ENCODE measurements around the gene EXOG. TPM values are rescaled to one million over a fixed set of nuclear protein-coding genes. Genes with fewer than 3 reads are reported as not detected.

The EXOG gene, protein sequence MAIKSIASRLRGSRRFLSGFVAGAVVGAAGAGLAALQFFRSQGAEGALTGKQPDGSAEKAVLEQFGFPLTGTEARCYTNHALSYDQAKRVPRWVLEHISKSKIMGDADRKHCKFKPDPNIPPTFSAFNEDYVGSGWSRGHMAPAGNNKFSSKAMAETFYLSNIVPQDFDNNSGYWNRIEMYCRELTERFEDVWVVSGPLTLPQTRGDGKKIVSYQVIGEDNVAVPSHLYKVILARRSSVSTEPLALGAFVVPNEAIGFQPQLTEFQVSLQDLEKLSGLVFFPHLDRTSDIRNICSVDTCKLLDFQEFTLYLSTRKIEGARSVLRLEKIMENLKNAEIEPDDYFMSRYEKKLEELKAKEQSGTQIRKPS
- 4.6 and 4.7 TPM in 2 replicates for polyA plus RNA-seq (2013)

DNA sequence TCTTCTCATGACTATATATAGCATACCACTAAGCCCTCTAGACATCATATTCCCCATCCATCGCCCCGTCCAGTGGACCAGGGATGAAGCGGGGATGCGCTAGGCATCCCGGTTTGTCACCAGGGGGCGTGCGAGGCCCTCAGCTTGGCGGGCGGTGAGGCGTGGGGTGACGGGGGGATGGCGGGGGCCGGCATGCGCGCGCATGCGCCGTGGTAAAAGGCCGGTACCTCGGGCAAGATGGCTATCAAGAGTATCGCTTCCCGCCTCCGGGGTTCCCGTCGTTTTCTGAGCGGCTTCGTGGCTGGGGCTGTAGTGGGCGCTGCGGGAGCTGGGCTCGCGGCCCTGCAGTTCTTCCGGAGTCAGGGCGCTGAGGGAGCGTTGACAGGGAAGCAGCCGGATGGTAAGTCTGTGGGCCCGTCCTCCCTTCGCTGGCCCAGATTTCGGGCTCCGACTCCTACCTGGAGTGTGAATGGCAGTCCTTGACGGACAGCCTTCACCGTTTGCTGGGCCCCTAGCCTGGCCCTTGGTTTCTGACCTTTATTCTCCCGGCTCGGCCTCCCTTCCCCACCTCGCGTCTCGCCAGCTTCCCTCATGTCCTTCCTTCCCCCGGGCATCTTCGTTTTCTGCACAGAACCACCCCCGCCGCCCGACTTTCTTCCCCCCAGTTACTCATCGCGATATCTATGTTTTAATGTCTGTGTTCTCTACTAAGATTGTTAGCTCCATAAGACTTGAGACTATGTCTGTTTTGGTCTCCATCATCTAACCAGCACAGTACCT, at the start of gene EXOG:
TSS of gene EXOG (plus strand) at position 210 of the 780 bp plus-strand sequence. CDS start at position 238, 28 bp downstream.
- Histone ChIP-seq H4K12ac (ENCODE audit: low read depth, low read length) (peak within 1 kb of the TSS; percentile 73), H4K8ac (ENCODE audit: low read depth, low read length) (peak within 1 kb of the TSS; percentile 87), H3K23ac (ENCODE audit: low read length) (no peak within 1 kb of the TSS), H3K14ac (ENCODE audit: low read length) (peak within 1 kb of the TSS; percentile 92), H2BK12ac (ENCODE audit: low read length) (peak within 1 kb of the TSS; percentile 65), H3K9me3 (ENCODE audit: insufficient read depth, low read depth, low read length) (no peaks in the 10 kb centered on the region), H3K9ac (ENCODE audit: low read length) (peak within 1 kb of the TSS; percentile 68), H4K91ac (ENCODE audit: low read depth, low read length) (peak within 1 kb of the TSS; percentile 67), H3K4me3 (ENCODE audit: low read depth, low read length) (peak within 1 kb of the TSS; percentile 76), H2AK5ac (ENCODE audit: low read length) (no peak within 1 kb of the TSS), H2AFZ (ENCODE audit: insufficient read depth, low read length, poor library complexity) (peak within 1 kb of the TSS; percentile 75), H3K79me1 (ENCODE audit: low read length) (peaks cover 5% of the 10 kb centered on the region), H3K4me1 (ENCODE audit: control insufficient read depth in 1 of 2, insufficient read depth in 2 of 2, low read length in 2 of 2) (no peaks in the 10 kb centered on the region), H3K4me2 (ENCODE audit: low read length) (peak within 1 kb of the TSS; percentile 70), H3K27ac (ENCODE audit: low read depth, low read length) (peak within 1 kb of the TSS; percentile 81), H3K79me2 (ENCODE audit: control insufficient read depth, insufficient read depth, low read length, poor library complexity) (peaks cover 2% of the 10 kb centered on the region), H3K18ac (ENCODE audit: low read length) (peak within 1 kb of the TSS; percentile 73), H2BK5ac (ENCODE audit: low read depth, low read length, poor library complexity) (peak within 1 kb of the TSS; percentile 69), H3K4ac (ENCODE audit: low read depth, low read length) (peak within 1 kb of the TSS; percentile 37), H3K36me3 (ENCODE audit: control insufficient read depth in 1 of 2, insufficient read depth in 2 of 2, low read length in 2 of 2) (peaks cover 0 to under 1% of the 10 kb centered on the region in 2 experiments), H3K27me3 (ENCODE audit: insufficient read depth, low read length) (no peaks in the 10 kb centered on the region), H2BK120ac (ENCODE audit: insufficient read depth, low read length, poor library complexity) (peak within 1 kb of the TSS; percentile 59)
- WGBS (ENCODE audit: extremely low coverage, insufficient coverage, insufficient read length), result no CpG with 5 or more reads among the region's 53 CpGs
- DNase-seq, result peak; percentile 82 to 85

GRCh38 chr3:38446812-38447211, 49.3 kb upstream of the EXOG start:
- H3K4me3 ChIP-seq (ENCODE audit: low read depth, low read length), result no peak overlapping the region
- no peak overlapping the region for H2BK5ac ChIP-seq (ENCODE audit: low read depth, low read length, poor library complexity)
- H2BK120ac ChIP-seq (ENCODE audit: insufficient read depth, low read length, poor library complexity), result no peak overlapping the region
- H3K79me1 ChIP-seq (ENCODE audit: low read length), result no peaks in the 10 kb centered on the region
- H3K27me3 ChIP-seq (ENCODE audit: insufficient read depth, low read length), result no peaks in the 10 kb centered on the region
- H4K8ac ChIP-seq (ENCODE audit: low read depth, low read length), result no peak overlapping the region
- no peaks in the 10 kb centered on the region for H3K36me3 ChIP-seq (ENCODE audit: control insufficient read depth in 1 of 2, insufficient read depth in 2 of 2, low read length in 2 of 2)
- H4K12ac ChIP-seq (ENCODE audit: low read depth, low read length), result no peak overlapping the region
- H2AK5ac ChIP-seq (ENCODE audit: low read length), result no peak overlapping the region
- no peak overlapping the region for H3K23ac ChIP-seq (ENCODE audit: low read length)
- H4K91ac ChIP-seq (ENCODE audit: low read depth, low read length), result no peak overlapping the region
- no peaks in the 10 kb centered on the region for H3K79me2 ChIP-seq (ENCODE audit: control insufficient read depth, insufficient read depth, low read length, poor library complexity)
- no peak overlapping the region for H3K9ac ChIP-seq (ENCODE audit: low read length)
- no peak overlapping the region for H3K4ac ChIP-seq (ENCODE audit: low read depth, low read length)
- H3K9me3 ChIP-seq (ENCODE audit: insufficient read depth, low read depth, low read length), result no peaks in the 10 kb centered on the region
- H3K27ac ChIP-seq (ENCODE audit: low read depth, low read length), result no peak overlapping the region
- H3K18ac ChIP-seq (ENCODE audit: low read length), result no peak overlapping the region
- no peak overlapping the region for H3K14ac ChIP-seq (ENCODE audit: low read length)
- no peak for DNase-seq
- no peak overlapping the region for H2BK12ac ChIP-seq (ENCODE audit: low read length)
- H3K4me2 ChIP-seq (ENCODE audit: low read length), result no peak overlapping the region
- H3K4me1 ChIP-seq (ENCODE audit: control insufficient read depth in 1 of 2, insufficient read depth in 2 of 2, low read length in 2 of 2), result no peaks in the 10 kb centered on the region
- no peak overlapping the region for H2AFZ ChIP-seq (ENCODE audit: insufficient read depth, low read length, poor library complexity)

GRCh38 chr3:38450853-38451252, 45.3 kb upstream of the EXOG start:
- H3K27ac ChIP-seq (ENCODE audit: low read depth, low read length), result no peak overlapping the region
- H2AK5ac ChIP-seq (ENCODE audit: low read length), result no peak overlapping the region
- H3K79me1 ChIP-seq (ENCODE audit: low read length), result peaks cover 13% of the 10 kb centered on the region
- no peaks in the 10 kb centered on the region for H3K36me3 ChIP-seq (ENCODE audit: control insufficient read depth in 1 of 2, insufficient read depth in 2 of 2, low read length in 2 of 2)
- H4K8ac ChIP-seq (ENCODE audit: low read depth, low read length), result no peak overlapping the region
- no peak overlapping the region for H3K4me2 ChIP-seq (ENCODE audit: low read length)
- no peak overlapping the region for H2BK120ac ChIP-seq (ENCODE audit: insufficient read depth, low read length, poor library complexity)
- DNase-seq, result no peak
- no peak overlapping the region for H3K18ac ChIP-seq (ENCODE audit: low read length)
- no peak overlapping the region for H3K9ac ChIP-seq (ENCODE audit: low read length)
- H4K91ac ChIP-seq (ENCODE audit: low read depth, low read length), result no peak overlapping the region
- H3K4ac ChIP-seq (ENCODE audit: low read depth, low read length), result no peak overlapping the region
- no peaks in the 10 kb centered on the region for H3K9me3 ChIP-seq (ENCODE audit: insufficient read depth, low read depth, low read length)
- no peak overlapping the region for H3K14ac ChIP-seq (ENCODE audit: low read length)
- no peak overlapping the region for H3K4me3 ChIP-seq (ENCODE audit: low read depth, low read length)
- no peak overlapping the region for H2AFZ ChIP-seq (ENCODE audit: insufficient read depth, low read length, poor library complexity)
- H3K79me2 ChIP-seq (ENCODE audit: control insufficient read depth, insufficient read depth, low read length, poor library complexity), result peaks cover 15% of the 10 kb centered on the region
- no peaks in the 10 kb centered on the region for H3K27me3 ChIP-seq (ENCODE audit: insufficient read depth, low read length)
- peaks cover 7 to 8% of the 10 kb centered on the region in 2 experiments for H3K4me1 ChIP-seq (ENCODE audit: control insufficient read depth in 1 of 2, insufficient read depth in 2 of 2, low read length in 2 of 2)
- H2BK12ac ChIP-seq (ENCODE audit: low read length), result no peak overlapping the region
- WGBS (ENCODE audit: extremely low coverage, insufficient coverage, insufficient read length), result no CpG with 5 or more reads among the region's 3 CpGs
- no peak overlapping the region for H3K23ac ChIP-seq (ENCODE audit: low read length)
- H4K12ac ChIP-seq (ENCODE audit: low read depth, low read length), result no peak overlapping the region
- no peak overlapping the region for H2BK5ac ChIP-seq (ENCODE audit: low read depth, low read length, poor library complexity)

DNA sequence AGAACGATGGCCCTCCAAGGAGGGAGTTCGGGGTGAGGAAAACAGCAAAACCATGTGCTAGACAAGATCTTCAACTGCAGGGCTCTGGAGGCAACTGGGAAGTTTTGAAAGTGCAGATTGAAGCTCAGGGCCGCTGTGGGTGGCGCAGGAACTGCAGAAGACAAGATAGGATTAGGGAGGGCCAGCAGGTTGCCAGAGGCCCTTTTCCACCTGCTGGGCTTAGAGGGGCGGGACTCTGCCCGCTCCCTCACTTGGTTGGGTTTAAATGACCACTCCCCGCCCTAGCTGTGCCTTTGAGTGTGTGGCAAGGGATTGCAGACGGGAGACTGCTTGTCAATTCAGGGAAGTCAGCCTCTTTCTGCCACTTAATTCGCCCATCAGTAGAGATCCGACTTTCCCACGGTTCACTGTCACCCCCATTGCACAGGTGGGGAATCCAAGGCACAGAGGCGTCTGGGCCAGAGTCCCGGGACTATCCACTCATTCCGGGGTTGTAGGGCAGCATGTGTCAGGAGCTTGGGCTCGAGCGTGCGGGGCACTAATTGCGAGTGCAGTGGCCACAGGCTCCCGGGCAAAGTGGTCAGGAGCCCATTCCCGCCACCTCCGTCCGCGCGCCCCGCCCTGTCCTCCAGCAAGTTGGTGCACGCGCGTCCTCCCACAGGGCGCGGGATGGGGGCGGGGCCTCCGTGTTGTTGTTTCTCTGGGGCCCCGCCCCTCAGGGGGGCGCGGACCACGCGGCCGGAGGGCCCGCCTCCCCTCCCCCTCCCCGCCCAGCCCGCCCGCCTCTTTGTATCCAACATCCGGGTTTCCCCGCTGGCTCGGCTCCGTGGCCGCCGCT, 42.8 kb upstream of the EXOG start, which contains the start of gene ACVR2B:
TSS of gene ACVR2B (plus strand) at position 816 of the 838 bp plus-strand sequence. CDS start 433 bp downstream, outside the sequence.
- Histone ChIP-seq H3K4me2 (ENCODE audit: low read length) (peak within 1 kb of the TSS; percentile 99), H3K4me1 (ENCODE audit: control insufficient read depth in 1 of 2, insufficient read depth in 2 of 2, low read length in 2 of 2) (peaks cover 10 to 12% of the 10 kb centered on the region in 2 experiments), H3K18ac (ENCODE audit: low read length) (peak within 1 kb of the TSS; percentile 91), H2AFZ (ENCODE audit: insufficient read depth, low read length, poor library complexity) (peak within 1 kb of the TSS; percentile 89), H4K91ac (ENCODE audit: low read depth, low read length) (peak within 1 kb of the TSS; percentile 98), H2AK5ac (ENCODE audit: low read length) (peak within 1 kb of the TSS; percentile 49), H3K14ac (ENCODE audit: low read length) (peak within 1 kb of the TSS; percentile 97), H2BK5ac (ENCODE audit: low read depth, low read length, poor library complexity) (peak within 1 kb of the TSS; percentile 73), H3K79me2 (ENCODE audit: control insufficient read depth, insufficient read depth, low read length, poor library complexity) (peaks cover 23% of the 10 kb centered on the region), H2BK120ac (ENCODE audit: insufficient read depth, low read length, poor library complexity) (peak within 1 kb of the TSS; percentile 79), H3K4ac (ENCODE audit: low read depth, low read length) (peak within 1 kb of the TSS; percentile 68), H3K27ac (ENCODE audit: low read depth, low read length) (peak within 1 kb of the TSS; percentile 87), H3K36me3 (ENCODE audit: control insufficient read depth in 1 of 2, insufficient read depth in 2 of 2, low read length in 2 of 2) (no peaks in the 10 kb centered on the region), H4K8ac (ENCODE audit: low read depth, low read length) (peak within 1 kb of the TSS; percentile 85), H3K23ac (ENCODE audit: low read length) (peak within 1 kb of the TSS; percentile 35), H3K9me3 (ENCODE audit: insufficient read depth, low read depth, low read length) (no peaks in the 10 kb centered on the region), H3K79me1 (ENCODE audit: low read length) (peaks cover 13% of the 10 kb centered on the region), H2BK12ac (ENCODE audit: low read length) (peak within 1 kb of the TSS; percentile 41), H3K9ac (ENCODE audit: low read length) (peak within 1 kb of the TSS; percentile 99), H3K4me3 (ENCODE audit: low read depth, low read length) (peak within 1 kb of the TSS; percentile 86), H4K12ac (ENCODE audit: low read depth, low read length) (peak within 1 kb of the TSS; percentile 83), H3K27me3 (ENCODE audit: insufficient read depth, low read length) (no peaks in the 10 kb centered on the region)
- WGBS (ENCODE audit: extremely low coverage, insufficient coverage, insufficient read length), result no CpG with 5 or more reads among the region's 48 CpGs
- DNase-seq, result peak; percentile 81 to 83
